Measurements from ENCODE around the gene FDX2.
A peak's percentile ranks its signal among the peaks of the same experiment; 100 is the strongest.
"Not testable (repeated sequence)": the region's sequence is repeated elsewhere in the genome, so short reads cannot be mapped to it uniquely, and the experiment has no call there.

FDX2 gene

DNA sequence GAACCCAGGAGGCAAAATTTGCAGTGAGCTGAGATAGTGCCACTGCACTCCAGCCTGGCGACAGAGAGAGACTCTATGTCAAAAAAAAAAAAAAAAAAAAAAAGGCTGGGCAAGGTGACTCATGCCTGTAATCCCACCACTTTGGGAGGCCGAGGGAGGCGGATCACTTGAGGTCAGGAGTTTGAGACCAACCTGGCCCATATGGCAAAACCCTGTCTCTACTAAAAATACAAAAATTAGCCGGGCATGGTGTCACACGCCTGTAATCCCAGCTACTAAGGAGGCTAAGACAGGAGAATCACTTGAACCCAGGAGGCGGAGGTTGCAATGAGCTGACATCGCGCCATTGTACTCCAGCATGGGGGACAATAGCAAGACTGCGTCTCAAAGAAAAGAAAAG is 20.9 kb upstream of the FDX2 start:
- not testable (repeated sequence) for H3K27me3 Mint-ChIP-seq, H3K27ac Mint-ChIP-seq, H3K4me3 Mint-ChIP-seq, H3K9me3 Mint-ChIP-seq, H3K36me3 Mint-ChIP-seq
- H3K4me1 Mint-ChIP-seq, result peaks cover 39% of the 10 kb centered on the region

DNA sequence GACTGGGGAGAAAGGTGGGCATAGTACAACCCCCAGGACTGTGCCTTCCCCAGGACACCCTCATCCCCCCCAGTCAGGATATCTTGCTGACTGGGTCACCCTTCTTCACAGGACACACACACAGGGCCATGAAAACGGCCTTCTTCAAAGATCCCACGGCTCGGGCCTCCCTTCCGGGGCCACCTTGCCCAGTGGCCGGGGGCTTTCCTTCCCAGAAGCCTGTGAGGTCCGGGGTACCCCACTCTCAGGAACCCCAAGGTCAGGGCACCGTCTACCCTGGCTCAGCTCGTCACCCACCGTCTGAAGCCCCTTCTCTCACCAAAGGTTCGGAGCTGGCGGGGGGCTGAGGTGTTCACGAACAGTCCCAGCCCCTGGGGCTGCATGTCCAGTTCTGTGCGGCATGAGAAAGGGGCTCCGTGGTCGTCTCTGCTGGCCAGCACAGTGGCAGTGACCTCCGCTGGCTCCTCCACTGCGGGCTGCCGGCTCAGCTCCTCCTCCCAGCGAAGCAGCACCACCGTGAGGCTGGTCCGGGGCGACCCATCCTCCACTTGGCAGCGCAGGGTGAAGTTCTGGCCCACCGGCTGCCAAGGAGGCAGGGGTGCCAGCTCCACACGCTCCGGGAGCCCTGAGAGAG is 19.7 kb upstream of the FDX2 start:
- H3K27ac Mint-ChIP-seq, result no peak overlapping the region
- H3K27me3 Mint-ChIP-seq, result no peaks in the 10 kb centered on the region
- H3K4me3 Mint-ChIP-seq, result no peak overlapping the region
- H3K36me3 Mint-ChIP-seq, result peaks cover 5% of the 10 kb centered on the region
- H3K4me1 Mint-ChIP-seq, result peaks cover 35% of the 10 kb centered on the region
- no peaks in the 10 kb centered on the region for H3K9me3 Mint-ChIP-seq

DNA sequence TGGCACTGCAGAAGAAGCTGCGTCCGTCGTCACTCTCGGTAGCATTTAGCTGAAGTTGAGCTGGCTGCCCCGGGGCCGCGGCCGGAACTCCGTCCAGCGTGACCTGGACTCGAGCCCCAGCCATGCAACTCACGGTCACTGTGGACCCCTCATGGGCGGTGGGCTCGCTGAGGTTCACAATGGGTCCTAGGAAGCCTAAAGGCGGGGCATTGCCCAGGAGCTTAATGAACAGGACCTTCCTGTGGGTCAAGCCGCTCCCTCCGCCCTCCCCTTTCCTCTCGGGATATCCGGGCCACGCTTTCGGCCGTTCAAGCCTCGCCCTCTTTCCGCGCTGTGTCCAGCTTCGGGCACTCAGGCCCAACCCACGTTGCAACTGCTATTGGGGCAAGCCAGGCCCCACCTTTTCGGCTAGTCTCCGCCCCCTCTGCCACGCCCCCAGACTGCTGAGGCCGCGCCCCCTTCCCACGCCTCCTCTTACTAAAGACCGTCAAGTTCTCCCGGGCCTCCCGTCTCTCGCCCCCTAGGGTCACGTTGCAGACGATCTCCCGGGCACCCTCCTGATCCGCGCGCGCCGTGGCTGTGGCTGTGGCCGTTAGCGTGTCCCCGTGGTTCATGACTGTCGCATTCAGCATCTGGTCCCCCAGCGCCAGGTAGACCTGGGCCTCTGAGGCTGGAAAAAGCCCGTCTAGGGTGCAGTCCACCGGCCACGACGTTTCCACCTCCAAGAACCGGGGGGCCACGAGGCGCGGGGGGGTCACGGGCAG is 19.0 kb upstream of the FDX2 start:
- H3K4me3 Mint-ChIP-seq, result peak overlapping the region; percentile 97
- peak overlapping the region; percentile 41 for H3K27ac Mint-ChIP-seq
- H3K9me3 Mint-ChIP-seq, result no peaks in the 10 kb centered on the region
- H3K36me3 Mint-ChIP-seq, result peaks cover 5% of the 10 kb centered on the region
- peaks cover 35% of the 10 kb centered on the region for H3K4me1 Mint-ChIP-seq
- no peaks in the 10 kb centered on the region for H3K27me3 Mint-ChIP-seq

DNA sequence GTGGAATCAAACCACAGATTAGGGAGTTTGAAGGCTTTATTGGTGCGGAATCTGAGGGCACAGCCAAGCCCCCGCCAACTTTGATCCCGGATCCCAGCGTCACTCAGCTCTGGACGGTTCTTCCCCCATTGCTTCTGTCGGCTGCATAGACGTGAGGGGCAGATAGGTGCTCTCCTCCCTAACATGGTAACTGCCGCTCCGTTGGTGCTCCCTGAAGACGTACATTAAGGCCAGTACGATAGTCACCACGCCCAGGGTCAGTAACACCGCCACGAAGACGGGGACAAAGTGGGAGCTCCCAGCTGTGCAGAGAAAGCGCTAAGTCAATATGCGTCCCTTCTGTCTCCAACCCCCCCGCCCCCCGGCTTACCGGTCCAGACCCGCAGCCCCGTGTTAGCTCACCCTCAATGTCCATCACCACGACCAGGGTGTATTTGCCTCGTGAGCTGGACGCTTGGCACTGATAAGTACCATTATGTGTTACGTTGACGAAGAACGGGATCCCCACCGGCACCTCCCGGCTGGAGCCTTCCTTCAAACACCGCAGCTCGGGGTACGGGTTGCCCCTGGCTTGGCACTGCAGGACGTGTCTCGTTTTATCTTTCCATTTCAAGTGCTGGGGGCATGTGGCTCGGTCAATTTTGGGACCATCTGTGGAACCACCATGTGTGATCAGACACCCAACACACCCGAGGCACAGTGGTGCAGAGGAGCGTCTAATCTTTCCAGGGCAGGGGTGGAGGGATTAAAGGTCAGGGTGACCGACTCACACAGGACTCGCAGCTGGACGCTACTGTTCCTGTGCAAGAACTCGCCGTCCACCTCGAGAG is 18.2 kb upstream of the FDX2 start:
- Mint-ChIP-seq H3K27ac (peak overlapping the region; percentile 98), H3K4me3 (peak overlapping the region; percentile 97), H3K4me1 (peaks cover 27% of the 10 kb centered on the region), H3K36me3 (peaks cover 5% of the 10 kb centered on the region), H3K27me3 (no peaks in the 10 kb centered on the region), H3K9me3 (no peaks in the 10 kb centered on the region)

DNA sequence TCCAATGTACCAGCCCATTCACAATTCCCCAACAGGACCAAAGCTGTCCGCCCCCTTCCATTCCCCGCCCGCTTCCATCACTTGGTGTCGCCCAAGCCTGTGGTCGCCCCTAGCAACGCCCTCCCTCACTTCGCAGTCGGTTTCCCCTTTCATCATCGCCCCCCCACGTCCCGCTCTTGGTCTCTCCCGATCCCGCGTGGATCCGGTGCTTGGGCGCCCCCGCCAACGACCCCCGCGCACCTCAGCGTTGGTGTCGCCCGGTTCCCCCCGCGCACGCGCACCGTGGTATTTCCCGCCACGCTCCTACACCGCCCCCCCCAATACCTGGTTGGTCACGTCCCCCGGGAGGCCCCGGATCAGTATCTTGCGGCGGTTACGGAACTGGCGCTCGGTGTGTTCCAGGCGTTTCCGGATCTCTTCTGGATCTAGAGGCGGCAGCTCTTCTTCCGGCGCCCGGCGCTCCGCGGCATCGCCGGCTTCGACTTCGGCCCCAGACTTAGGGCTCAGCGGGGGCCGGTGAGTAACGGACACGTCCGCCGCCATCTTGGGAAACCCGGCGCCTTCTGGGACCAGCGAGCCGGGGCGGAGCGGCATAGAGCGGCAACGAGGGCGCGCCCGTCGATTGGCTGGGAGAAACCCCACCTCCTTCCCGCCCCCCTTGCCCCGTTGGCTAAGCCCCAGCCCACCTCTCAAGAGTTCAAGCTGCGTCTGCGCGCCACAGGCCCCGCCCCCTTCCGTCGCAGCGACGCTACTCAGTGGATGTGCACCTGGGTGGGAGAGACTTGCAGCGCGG is 17.3 kb upstream of the FDX2 start, which contains the start of gene RAVER1:
RAVER1 (minus strand) TSS at position 565 of the 793 bp plus-strand sequence; CDS start at position 543, 22 bp downstream.
- Mint-ChIP-seq H3K9me3 (no peaks in the 10 kb centered on the region), H3K27me3 (no peaks in the 10 kb centered on the region), H3K27ac (peak within 1 kb of the TSS; percentile 98), H3K4me3 (peak within 1 kb of the TSS; percentile 97), H3K36me3 (peaks cover 5% of the 10 kb centered on the region), H3K4me1 (peaks cover 19% of the 10 kb centered on the region)

DNA sequence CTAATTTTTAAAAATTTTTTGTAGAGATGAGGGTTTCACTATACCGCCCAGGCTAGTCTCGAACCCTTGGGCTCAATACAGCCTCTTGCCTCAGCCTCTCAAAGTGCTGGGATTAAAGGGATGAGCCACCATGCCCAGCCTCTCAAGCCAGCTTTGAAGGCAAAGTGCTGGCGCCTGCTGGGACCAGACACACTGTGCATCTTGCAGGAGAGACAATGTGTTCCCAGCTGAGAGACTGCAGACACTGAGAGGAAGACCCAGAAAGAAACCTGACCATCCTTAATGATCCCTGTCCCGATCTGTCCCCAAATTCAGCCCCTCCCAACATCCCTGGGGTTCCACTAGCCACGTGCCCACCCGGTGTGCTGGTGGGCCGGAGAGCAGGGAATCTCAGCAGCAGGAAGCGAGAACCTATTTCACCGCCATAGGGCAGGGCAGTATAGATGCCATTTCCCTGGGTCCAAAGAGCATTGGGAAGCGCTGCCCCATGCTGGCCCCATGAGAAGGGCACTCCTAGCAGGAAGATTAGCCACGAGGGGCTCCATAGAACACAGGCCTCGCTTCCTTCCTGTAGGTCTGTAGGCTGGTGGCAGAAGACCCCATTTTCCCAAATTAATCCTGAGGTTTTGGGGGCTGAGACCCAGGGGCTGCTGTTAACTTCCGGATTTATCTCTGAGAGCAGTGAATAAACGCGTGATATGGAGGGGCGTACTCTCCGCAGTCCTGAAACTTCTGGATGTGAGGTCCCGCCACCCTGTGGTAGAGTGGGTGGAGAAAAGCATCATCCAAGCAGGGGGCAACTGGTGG is 16.5 kb upstream of the FDX2 start:
- peaks cover 18% of the 10 kb centered on the region for H3K4me1 Mint-ChIP-seq
- peaks cover 5% of the 10 kb centered on the region for H3K36me3 Mint-ChIP-seq
- H3K27ac Mint-ChIP-seq, result peak overlapping the region; percentile 98
- peak overlapping the region; percentile 97 for H3K4me3 Mint-ChIP-seq
- no peaks in the 10 kb centered on the region for H3K9me3 Mint-ChIP-seq
- H3K27me3 Mint-ChIP-seq, result no peaks in the 10 kb centered on the region

DNA sequence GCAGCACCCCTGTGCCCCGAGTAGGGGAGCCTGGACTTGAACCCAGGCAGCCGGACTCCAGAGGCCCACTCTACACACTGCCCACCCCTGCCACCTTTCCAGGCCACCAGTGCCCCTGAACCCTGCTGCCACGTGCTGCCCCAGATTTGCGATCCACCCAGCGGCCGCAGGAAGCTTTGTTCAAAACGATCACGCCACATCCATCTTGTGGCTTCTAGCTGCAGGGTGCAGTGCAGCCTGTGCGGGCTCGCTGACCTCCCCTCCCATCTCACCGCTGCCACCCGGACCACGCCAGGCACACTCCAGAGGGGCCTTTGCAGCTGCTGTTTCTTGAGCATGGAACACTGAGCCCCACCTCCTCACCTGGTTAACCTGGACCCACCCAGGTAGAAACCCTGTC is 13.7 kb upstream of the FDX2 start:
- H3K9me3 Mint-ChIP-seq, result no peaks in the 10 kb centered on the region
- H3K27ac Mint-ChIP-seq, result no peak overlapping the region
- peaks cover 18% of the 10 kb centered on the region for H3K4me1 Mint-ChIP-seq
- peaks cover 5% of the 10 kb centered on the region for H3K36me3 Mint-ChIP-seq
- no peak overlapping the region for H3K4me3 Mint-ChIP-seq
- H3K27me3 Mint-ChIP-seq, result no peaks in the 10 kb centered on the region

DNA sequence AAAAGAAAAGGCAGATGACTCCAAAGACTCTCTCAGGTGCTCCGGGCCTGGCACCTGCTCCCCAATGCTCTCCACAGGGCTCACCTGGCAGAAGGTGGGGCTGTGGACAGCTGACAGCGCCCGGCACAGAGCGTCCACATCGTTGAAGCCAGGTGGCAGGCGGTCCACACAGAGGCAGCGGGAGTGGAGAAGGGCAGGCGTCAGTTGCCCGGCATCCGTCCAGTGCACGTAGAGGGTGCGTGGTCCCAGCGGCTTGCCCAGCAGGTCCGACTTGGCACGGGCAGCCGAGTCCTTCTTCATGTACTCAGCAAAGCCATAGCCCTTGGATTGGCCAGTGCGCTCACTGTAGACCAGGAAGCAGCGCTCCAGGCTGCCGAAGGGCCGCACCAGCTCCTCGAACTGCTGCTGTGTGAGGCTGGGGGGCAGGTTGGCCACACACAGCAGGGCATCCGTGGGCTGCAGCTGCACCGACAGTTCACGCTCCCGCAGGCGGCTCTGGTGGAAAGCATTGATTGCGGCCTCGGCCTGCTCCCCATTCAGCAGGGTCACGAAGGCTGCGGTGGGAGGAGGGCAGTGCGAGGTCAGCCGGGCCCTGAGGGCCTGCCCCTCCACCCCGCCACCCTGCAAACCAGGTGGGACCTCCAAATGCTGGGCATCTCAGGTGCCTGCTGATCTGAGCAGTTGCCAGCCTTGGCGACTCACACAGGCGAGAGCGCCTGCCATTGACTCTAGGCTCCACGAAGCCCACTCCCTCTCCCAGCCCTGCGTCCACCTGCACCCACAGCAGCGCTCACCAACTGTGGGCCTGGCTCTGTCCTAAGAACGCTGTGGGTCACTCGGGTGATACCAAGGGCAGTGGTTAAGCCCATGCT is 13.0 kb upstream of the FDX2 start:
- H3K36me3 Mint-ChIP-seq, result peaks cover 5% of the 10 kb centered on the region
- no peaks in the 10 kb centered on the region for H3K9me3 Mint-ChIP-seq

DNA sequence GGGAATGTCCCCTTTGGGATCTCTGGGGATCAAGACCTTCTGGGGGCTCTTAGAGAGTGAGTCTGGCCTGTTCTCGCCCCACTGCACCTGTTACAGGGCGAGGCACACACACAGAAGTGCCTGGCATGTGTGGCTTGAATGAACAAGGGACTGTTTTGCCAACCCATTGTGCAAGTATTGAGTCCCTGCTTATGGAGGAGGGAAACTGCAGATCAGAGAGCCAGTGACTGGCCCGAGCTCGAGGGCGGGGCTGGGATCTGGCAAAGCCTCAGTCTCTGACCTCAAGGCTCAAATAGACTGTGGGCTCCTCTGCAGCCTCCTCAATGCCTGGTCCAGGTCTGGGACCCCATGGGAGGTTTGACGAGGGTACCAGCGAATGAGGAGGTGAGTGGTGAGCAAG is 12.0 kb upstream of the FDX2 start:
- Mint-ChIP-seq H3K9me3 (no peaks in the 10 kb centered on the region), H3K4me1 (peaks cover 12% of the 10 kb centered on the region), H3K27ac (no peak overlapping the region), H3K36me3 (peaks cover 4% of the 10 kb centered on the region), H3K4me3 (no peak overlapping the region), H3K27me3 (no peaks in the 10 kb centered on the region)

More for the DNA sequence above, 13.0 kb upstream of the FDX2 start:
- Mint-ChIP-seq H3K4me1 (peaks cover 17% of the 10 kb centered on the region), H3K4me3 (no peak overlapping the region), H3K27ac (no peak overlapping the region), H3K27me3 (no peaks in the 10 kb centered on the region)

DNA sequence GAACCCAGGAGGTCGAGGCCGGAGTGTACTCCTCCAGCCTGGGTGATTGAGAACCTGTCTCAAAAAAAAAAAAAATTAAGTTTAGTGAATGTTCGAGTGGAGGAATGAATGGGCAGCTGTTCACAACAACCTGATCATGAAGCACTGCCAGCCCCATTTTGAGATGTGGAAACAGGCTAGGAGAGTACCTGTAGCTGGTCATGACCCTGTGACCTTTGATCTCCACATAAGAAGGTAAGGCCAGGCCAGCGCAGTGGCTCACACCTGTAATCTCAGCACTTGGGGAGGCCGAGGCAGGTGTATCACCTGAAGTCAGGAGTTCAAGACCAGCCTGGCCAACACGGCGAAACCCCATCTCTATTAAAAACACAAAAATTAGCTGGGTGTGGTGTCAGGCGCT is 9.9 kb upstream of the FDX2 start:
- Mint-ChIP-seq H3K27me3 (no peaks in the 10 kb centered on the region), H3K9me3 (no peaks in the 10 kb centered on the region), H3K36me3 (no peaks in the 10 kb centered on the region), H3K27ac (no peak overlapping the region), H3K4me1 (peaks cover 4% of the 10 kb centered on the region), H3K4me3 (no peak overlapping the region)

DNA sequence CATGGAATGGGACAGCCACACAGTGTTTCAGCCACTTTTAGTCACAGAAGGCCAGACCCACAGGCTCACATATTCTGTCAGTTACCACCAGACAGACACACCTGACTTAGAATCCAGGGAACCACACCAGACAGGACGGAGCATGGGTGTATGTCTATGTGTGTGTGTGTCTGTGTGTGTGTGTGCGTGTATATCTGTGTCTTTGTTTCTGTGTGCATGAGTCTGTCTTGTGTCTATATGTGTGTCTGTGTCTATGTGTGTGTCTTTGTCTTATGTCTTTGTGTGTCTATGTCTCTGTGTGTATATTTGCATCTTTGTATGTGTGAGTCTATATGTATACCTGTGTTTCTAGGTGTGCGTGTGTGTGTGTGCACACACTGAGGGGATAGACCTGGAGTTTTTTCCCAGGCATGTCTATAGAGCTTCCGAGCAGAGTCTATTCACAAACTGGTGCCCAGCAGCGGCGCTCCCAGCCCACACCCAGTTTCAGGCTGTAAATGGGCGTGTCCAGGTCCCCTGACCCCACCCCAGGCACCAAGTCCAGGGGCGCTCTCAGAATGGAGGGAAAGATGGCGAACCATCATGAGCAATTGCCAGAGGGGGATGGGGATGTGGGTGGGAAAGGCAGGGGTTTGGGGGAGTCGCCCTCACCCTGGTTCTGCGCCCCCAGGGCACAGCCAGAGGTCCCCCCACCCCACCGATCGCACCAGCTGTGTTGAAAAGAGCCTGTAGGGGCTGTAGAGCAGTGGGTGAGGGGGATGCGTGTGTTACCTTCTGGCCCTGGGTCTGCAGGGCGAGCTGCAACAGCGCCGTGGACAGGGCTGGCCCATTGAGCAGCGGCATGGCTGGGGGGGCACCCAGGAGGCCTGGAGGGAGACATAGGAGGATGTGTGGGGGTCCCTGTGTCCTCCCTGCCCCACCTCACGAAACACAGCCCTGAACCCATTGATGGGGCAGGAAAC is 6.3 kb upstream of the FDX2 start:
- H3K27ac Mint-ChIP-seq, result no peak overlapping the region
- H3K36me3 Mint-ChIP-seq, result peaks cover 6% of the 10 kb centered on the region
- no peaks in the 10 kb centered on the region for H3K4me1 Mint-ChIP-seq
- H3K4me3 Mint-ChIP-seq, result no peak overlapping the region
- no peaks in the 10 kb centered on the region for H3K9me3 Mint-ChIP-seq
- H3K27me3 Mint-ChIP-seq, result no peaks in the 10 kb centered on the region

DNA sequence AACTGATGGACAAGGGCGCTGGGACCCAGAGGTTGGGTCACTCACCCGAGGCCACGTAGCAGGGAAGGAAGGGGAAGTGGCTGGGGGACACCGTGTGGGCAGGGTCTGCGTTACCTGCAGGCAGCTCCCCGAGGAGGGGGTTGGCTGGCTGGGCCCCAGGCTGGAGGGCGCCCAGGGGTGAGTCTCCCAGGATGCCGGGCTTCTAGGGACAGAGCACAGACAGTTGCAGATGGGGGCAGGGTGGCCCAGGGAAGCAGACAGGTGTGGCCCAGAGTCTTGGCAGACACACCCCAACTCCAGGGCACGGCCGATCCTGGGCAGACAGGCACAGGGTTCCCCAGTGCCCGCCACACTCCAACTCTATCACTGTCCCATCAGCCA is 5.6 kb upstream of the FDX2 start:
- Mint-ChIP-seq H3K27me3 (no peaks in the 10 kb centered on the region), H3K4me1 (peaks cover under 1% of the 10 kb centered on the region), H3K36me3 (peaks cover 6% of the 10 kb centered on the region), H3K4me3 (no peak overlapping the region), H3K27ac (no peak overlapping the region), H3K9me3 (no peaks in the 10 kb centered on the region)
